Activated CD8-positive, alpha-beta memory T cell treated with anti-CD3 and anti-CD28 coated beads, Interleukin-2, amount 50 U/mL, for 48 hours (primary cell): Measurements from ENCODE around the gene ANKRD63.

Experiments used
- DNase-seq: peaks from one replicate; pipeline ENCODE4 v3.0.0-alpha.2; 2020

Gene ANKRD63

DNA sequence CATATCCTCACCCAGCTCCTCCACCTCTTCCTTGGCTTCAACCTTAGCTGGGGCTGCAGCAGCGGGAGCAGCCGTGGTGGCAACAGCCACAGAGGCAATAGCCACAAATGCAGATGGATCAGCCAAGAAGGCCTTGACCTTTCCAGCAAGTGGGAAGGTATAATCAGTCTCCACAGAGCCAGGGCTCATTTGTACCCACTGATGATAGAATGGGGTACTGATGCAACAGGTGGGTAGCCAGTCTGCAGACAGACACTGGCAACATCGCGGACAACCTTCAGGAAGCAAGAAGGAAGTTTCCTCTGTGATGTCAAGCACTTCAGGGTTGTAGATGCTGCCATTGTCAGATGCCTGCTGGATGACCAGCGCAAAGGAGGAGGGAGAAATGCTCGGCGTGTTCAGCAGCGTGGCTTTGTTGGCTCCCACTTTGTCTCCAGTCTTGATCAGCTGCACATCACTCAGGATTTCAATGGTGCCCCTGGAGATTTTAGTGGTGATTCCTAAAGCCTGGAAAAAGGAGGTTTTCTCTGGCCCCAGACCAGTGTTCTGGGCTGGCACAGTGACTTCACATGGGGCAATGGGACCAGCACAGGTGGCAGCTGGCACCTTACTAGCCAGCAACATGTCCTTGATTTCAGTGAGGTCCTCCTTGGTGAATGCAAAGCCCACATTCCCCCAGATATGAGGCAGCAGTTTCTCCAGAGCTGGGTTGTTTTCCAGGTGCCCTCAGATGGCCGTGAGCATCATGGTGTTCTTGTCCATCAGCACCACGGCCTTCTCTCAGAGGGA lies 29.7 kb upstream of the ANKRD63 start:
- DNase-seq = no peak

DNA sequence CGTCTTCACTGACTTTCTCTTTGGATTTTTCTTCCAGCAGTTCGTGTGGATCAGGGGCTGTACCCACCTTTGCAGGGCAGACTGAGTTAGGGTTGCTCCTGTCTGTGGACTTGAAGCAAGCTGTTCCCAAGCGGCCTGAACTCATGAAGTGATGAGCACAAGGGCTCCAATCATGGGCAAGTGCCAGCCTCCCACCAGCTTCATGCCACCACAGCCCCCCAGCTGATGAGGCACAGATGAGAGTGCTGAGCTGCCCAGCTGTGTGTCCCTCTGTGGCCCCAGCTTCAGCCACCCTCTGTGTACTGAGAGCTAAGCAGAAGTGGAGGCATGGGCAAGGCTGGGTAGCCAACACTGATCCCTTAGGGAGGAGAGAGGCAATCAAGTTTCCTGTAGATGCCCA lies 28.1 kb upstream of the ANKRD63 start:
- no peak for DNase-seq

DNA sequence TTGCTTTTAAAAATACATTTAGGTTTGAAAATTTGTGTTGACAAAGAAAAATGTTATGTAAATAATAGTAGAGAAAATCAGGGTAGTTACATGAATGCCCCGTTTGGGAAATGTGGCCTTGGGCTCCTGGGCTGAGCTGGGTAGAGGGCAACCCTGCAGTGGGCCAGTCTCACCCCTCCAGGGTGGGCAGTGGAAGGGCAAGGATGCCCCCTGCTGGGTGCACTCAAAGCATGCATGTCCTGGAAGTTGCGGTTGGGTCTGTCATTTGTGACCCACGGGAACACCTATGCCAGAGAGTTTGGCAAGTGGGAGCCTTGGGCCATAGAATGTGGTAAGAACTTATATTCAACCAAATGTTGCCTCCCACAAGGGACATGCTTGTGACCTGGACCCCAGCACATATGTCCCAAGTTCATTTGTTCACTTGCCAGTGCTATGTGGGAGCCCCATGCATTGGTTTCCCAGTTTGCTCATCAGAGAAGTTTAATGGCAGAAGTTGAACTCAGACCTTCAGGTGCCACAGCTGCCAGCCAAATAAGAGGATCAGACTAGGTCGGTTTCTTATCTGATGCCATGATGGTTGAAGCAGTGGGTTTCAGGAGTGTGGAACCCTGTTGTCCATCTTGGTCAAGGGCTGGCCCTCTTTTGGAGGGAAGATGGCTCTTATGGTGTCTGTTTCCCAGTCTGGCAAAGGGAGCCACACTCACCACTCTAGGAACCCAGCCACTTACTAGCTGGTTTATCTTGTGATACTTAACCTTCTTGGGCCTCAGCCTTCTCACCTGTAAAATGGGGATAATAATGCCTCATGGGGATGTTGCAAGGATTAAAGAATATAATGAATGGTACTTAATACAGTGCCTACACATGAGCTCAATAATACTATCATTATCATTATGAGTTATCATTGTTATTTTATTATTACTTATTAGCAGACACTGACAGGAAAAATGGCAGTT lies 27.4 kb upstream of the ANKRD63 start:
- DNase-seq = peak; percentile 84

DNA sequence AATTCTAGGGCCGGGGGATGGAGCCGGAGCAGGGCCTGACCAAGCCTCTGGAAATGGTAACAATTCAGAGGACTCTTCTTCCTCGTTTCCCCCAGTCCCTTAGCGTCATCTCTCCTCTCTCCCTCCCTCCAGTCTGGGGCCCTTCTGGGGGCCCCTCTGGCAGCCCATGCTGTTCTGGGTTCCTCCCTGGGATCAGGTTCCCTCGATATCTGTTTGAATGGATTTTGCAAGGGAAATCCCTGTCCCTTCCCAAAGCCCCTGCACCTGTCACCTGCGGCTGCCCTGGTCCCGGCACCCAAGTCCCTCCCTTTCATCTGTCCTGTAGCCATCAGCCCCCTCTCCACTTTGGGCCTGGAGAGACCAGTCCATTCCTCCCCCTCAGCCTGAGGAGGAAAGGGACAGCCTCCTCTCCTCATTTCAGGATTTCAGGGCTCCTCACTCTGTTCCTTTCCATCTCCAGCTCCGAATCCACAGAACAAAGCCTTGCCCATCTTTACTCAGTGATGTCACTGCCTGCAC lies 26.5 kb upstream of the ANKRD63 start:
- no peak for DNase-seq

DNA sequence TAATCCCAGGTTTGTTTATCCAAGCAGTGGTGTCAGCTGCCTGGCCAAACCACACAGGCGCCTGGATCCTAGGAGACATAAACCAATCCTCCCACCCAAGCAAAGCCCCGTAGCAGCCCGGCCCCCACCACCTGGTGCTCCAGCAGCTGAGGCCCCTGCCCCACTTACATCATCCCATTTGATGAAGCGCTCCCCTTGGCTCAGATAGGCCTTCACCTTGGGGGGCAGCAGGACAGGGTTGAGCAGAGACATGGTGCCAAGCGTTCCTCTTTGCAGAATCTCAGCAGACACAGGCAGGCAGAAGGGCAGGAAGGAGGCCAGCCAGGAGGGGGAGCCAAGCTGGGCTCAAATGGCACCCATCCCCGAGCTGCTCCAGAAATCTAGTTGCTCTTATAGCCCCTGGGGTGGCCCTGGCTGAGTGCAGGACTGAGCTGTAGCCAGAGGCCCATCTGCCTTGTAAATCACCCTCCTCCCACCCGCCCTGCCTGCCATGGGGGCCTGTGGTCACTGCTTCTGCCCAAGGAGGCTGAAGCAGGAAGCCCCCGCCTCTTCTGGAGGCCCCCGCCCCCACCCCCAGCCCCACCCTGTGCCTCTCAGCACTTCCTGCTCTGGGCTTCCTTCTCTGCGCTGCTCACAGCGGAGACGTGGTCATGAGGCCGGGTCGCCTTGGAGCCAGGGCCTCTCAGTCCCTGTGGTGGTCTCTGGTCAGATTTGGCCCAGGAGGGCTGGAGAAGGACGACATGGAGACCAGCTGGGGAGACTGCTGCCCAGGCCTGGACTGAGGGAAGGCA lies 24.8 kb upstream of the ANKRD63 start, which contains the start of gene PLCB2:
TSS of gene PLCB2 (minus strand) at position 515 of the 791 bp plus-strand sequence. CDS start at position 252, 263 bp downstream.
- peak; percentile 85 for DNase-seq

DNA sequence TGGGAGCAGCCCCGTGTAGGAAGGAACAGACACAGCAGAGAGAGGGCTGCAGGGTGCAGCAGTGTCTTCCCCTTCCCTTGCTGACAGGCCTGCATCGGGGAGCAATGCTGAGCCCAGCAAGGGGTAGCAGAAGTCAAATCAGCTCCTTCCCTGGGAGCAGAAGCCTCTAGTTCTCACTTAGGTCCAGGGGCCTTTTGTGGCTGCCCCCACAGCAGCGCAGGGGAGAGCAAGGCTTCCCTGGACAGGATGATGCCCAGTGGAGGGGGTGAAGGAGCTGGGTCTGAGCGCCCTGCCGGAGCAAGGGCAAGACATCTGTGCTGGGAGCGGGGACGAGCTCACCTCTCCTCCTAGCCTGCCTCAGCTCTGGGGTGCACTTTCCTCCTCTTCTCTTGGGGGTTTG lies 24.0 kb upstream of the ANKRD63 start:
- peak; percentile 59 for DNase-seq

DNA sequence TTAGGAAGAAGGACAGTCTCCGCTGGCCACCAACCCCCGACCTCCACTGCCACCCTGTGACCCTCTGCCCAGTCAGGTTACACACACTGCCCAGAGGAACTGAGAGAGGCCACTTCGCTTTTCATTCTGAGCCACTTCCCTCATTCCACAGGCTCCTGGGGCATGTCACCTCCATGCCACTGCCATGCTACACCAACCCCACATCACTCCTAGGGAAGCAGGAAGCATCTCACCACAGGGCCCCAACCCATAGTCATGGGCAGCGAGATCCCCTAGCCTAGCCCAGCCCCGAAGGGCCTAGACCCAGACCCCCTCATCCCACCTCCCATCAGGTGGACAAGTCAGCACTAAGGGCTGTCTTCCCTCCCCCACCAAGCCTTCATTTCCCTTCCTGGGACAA lies 23.5 kb upstream of the ANKRD63 start:
- no peak for DNase-seq

DNA sequence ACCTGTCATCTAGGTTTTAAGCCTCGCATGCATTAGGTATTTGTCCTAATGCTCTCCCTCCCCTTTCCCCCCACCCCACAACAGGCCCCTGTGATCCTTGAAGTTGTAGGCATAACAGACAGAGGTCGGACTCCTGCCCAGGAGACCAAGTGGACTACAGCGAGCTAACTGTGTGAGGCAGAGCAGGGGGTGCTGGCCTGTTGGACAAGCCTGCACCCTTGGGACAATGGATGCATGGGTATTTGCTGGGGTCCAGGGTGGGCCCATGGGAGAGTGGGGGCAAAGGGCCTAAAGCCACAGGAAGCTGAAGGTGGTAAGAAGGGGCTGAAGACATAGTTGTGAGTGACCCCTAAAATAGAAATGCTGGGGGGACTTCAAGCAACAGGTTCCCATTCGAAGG lies 22.4 kb upstream of the ANKRD63 start:
- no peak for DNase-seq

DNA sequence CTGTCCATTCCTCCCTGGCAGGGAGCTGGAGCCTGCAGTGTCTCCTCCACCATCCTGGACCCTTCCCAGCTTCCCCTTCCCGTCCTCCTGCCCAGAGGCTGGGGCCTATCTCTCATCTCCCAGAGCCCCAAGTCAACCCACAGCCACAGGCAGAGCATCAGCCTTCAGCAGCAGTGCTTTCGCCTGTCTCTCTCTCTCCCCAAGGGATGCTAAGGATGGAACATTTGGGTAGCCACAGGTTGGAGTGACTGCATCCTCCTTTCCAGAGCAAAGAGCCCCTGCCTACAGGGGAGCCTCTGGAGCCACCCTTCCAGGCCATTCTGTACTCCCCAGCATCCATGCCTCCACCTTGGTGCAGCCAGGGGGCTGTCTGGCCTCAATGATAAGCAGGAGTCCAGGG lies 20.7 kb upstream of the ANKRD63 start:
- DNase-seq = no peak

DNA sequence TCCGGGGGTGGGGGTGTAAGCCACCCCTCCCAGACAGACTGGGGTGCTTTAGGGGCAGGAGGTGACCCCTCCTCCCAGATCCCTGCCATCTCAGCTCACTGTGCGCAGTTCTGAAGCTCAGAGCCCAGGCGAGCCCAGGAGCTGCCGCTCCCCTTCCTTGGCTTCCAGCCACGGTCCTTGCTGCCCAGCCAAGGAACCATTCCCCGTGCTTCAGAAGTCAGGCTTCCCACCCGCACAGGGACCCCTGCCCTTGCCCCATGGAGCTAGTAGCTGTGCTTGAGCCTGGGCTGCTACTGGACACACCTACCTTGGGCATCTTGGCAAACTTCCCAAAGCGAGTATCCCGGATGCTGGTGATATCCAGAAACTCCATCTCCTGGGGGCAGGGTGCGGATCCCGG lies 20.1 kb upstream of the ANKRD63 start:
- DNase-seq = no peak

DNA sequence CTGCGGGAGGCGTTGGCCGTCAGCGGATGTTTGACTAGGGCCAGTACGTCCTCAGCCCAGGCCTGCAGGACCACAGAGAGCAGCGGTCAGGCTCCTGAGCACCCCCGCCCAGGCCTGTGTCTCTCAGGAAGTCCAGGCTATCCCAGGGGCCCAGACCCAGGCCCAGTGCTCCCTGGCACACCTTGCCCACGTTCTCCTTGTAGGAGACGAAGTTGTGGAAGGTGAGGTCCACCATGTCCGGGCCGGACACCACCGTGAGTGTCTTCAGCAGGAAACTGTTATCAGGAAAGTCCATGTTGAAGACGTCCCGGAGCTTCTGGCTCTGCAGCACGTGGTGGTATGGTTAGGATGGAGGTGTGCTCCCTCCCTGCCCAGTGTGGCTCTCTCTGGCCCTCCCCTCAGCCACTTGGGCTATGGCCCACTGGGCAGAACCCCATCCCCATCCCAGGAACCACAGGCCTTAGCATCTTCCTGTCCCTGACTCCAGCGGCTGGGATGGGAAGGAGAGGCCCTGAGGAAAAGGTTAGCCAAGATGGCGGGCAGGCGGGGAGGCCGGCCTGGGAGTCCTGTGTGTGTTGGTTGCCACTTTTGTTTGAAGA lies 19.5 kb upstream of the ANKRD63 start:
- no peak for DNase-seq

DNA sequence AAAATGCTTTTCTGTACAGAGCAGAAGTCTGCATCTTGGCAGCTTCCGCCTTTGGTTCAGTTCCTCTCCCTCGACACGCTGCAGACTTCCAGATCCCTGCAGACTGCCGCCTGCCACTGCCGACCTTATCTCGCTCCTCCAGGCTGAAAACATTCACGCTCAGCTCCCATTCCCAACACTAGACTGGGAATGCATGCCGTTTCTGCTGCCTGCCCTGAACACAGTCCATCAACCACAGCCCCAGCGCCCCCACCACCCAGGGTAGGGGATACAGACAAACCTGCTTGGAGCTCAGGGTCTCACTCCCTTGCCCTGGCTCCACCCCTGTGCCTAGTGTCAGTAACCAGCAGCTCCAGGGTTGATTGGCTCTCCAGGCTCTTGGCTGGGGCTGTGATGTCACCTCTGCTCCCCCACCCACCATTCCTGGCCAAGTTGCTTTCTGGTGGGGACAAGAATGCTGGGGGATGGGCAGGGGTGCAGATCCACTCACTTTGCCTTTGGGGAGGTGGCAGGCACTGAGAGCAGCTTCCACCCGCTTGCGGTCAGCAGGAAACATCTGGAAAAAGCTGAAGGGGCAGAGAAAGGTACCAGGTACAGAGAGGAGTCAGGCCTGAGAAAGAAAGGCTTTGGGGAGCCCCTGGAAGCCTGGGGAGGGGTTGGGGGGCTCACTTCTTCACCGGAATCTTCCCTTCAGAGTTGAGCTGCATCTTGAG lies 18.8 kb upstream of the ANKRD63 start:
- DNase-seq = no peak

DNA sequence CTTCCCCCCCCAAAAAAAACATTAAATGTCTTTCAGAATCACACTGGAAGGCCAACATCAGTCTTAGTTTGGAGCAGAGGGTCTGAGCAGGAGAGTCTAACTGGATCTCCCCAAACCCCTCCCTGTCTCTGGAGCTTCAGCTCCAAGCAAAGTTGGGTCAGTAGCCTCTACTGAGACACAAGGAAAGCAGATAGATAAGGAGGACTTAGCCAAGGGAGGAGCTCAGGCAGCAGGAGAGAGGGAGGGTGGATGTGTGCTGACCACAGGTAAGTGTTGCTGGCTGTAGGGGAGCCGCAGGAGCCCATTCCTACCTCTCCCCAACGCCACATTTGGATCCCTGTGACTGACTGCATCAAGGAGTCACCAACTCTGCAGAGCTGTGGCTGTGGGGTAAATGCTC lies 17.9 kb upstream of the ANKRD63 start:
- DNase-seq = no peak

DNA sequence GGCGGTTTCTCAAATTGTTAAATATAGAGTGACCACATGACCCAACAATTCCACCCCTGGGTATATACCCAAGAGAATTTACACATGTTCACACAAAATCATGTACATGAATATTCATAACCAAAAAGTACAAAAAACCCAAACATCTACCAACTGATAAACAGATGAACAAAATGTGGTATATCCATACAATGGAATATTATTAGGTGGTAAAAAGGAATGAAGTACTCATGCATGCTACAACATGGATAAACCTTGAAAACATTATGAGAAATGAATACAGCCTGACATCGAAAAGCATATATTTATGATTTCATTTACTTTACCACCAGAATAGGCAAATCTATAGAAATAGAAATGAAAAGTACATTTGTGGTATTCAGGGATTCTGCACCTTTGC lies 17.5 kb upstream of the ANKRD63 start:
- no peak for DNase-seq

DNA sequence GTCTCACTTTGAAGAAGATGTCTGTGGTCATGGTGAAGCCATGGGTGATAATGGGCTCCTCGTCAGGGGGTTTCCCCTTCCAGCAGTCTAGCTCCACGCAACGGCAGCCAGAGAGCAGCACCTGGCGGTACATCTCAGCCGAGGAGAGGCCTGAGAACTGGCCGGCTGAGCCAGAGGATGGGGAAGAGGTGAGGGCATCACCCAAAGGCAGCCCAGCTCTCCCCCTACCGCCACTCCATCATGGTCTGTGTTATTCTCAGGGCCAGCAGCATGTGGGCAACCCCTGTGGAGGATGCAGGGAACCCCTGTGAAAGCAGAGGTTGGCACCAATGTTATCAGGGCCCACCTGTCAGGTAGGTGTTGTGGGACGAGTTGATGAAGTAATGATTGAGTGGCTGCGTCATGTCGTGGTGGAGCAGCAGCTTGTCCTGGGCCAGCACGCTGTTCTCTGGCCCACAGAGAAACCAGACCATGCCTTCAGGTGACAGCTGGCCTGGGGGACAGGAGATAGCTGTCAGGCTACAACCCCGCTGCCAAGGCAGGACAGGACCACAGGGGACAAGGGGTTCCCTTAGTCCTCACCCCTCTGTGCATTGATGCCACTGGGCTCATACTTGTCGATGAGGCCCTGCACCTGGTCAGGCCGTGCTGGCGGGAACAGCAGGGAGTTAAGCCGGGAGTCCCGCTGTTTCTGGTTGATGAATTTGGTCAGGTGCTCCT lies 15.5 kb upstream of the ANKRD63 start:
- DNase-seq = no peak

DNA sequence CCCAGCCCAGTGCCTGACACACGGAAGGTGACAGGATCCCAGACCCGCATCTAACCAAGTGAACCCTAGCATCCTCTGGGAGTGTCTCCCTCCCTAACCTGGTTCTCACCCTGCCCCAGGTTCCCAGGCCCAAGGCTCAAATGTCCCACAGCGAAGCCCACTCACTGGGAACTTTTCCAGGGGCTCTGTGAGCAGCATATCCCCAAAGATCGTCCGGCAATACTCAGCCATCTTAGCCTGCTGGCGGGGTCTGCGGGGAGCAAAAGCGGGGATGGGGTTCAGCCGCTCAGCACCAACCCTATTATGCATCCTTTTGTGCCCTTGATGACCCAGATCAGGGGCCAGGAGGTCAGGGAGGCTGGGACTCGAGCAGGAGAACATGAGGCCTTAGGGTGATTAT lies 14.5 kb upstream of the ANKRD63 start:
- DNase-seq = no peak

DNA sequence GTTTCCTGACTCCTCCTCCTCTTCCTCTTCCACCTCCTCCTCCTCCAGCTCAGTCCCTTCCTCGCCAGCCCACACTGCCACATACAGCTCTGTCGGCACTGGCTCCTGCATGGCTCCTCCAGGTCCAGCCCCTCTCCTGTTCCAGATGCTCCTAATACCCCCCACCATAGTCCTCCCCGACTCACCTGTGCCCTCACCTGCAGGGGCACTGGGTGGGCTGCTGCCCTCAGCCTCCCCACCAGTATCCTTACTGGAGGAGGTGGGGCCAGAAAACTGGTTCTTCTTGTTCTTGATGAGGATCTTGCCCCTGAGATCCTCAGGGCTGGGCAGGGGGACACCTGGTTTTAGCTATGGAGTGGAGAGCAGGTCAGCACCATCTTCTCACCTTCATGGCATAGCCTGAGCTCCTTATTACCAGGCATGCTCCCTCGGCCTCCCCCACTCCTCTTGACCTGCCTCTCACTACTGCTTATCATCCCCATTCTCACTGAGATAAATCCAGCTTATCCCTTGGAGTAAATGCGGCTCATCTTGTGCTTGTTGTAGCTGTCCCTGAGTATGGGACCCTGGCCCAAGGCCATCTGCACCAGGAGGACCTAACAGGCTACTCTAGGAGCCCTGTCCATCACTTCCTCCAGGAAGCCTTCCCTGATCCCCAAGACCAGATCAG lies 13.8 kb upstream of the ANKRD63 start:
- DNase-seq = no peak

DNA sequence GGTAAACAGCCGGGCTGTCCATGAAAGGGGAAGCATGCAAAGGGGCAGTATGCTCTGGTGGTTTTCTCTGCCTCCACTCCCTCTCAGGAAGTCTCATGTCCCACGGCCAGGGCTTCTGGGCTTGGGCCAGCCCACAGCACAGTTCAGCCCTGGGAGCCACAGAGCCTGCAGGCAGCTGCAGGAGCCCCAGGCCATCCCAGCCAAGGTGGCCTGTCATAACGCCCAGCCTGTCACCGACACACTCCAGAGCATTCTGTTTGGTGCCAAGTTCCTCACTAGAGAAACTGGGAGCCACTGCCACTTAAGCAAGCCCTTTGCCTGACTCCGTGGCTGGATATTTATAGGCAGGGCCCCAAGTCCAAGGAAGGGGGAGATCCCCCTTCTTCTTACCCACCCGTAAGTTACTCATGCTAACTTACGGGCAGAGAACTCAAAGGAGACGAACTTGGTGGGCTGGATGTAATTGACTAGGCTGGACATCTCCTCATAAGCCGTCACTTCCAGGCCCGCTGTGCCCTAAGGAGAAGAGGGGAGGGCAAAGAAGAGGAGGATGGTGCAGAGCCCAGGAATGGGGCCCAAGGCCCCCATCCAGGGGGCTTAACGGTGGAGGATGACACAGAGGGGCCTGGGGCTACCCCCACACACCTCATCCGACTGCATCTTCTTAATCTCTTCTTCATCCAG lies 13.2 kb upstream of the ANKRD63 start:
- DNase-seq = no peak

DNA sequence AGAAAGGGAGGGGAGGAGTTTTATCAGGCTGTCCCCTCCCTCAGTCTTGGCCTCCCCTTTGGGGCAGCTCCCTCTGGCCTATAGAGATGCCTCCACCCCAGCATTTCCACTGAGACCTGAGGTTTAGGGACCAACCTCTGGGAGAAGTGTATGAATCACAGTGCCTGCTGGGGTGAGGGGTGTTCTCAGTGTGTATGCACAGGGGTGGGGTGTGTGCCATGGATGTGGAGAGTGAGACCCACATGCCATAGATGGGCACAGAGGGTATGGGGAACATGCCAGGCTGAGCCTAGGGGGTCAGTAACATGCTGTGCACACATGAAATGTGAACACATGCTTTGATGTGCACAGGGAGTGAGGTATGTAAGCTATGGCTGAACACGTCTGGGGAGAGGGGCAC lies 12.4 kb upstream of the ANKRD63 start:
- no peak for DNase-seq
